HFF-Myc (cell line): ENCODE results near the gene CLK1.

Experiments
- DNase-seq: peaks from one replicate; pipeline ENCODE4 v3.0.0-alpha.2; 2011; ENCODE audit warnings: low read depth; ENCODE audit errors: extremely low read depth
- H3K4me3 ChIP-seq: replicated peaks from 2 replicates; pipeline ENCODE4 v1.5.1; 2011; ENCODE audit warnings: low read depth, mild to moderate bottlenecking, control low read depth, low read length
- TF ChIP-seq, protein P1 (sequence below): IDR thresholded peaks from 2 replicates; pipeline ENCODE4 v1.5.1; 2012; ENCODE audit warnings: mild to moderate bottlenecking, low read depth, low read length, control low read depth; ENCODE audit errors: missing control alignments

CLK1 gene

DNA sequence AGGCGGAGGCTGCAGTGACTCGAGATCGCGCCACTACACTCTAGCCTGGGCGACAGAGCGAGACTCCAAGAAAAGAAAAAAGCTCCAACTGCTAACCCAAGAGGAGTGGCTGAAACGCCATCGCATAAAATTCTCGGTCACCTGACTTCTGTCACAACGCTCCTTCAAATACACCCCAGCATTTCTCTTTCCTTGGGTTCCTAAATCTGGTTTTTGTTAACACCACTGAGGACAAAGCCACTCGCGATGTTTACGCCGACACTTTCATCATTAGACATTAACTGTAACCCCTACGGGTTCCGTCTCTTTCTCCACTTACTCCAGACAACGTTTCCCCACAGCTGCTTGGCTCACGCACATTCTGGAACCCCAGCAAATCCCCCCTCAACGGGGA lies 679 bp downstream of the CLK1 start:
- no peak for DNase-seq

DNA sequence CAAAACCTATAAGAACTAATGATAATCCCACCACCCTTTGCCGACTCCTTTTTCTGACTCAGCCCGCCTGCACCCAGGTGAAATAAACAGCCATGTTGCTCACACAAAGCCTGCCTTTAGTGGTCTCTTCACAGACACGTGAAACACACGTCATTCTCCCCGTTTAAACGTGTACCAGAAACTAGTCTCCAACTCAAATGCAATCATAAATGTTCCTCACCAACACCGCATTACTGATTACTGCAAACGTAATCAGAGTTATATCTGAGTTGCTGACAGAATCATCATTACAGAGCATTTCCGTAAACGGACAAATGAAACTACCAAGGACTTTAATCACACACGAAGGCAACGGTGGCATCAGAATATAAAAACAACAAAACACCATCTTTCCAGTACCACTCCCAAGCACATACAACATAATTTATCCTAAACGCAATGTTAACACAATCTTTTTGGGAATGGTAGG lies 1.9 kb downstream of the CLK1 start:
- TF ChIP-seq, protein P1, sequence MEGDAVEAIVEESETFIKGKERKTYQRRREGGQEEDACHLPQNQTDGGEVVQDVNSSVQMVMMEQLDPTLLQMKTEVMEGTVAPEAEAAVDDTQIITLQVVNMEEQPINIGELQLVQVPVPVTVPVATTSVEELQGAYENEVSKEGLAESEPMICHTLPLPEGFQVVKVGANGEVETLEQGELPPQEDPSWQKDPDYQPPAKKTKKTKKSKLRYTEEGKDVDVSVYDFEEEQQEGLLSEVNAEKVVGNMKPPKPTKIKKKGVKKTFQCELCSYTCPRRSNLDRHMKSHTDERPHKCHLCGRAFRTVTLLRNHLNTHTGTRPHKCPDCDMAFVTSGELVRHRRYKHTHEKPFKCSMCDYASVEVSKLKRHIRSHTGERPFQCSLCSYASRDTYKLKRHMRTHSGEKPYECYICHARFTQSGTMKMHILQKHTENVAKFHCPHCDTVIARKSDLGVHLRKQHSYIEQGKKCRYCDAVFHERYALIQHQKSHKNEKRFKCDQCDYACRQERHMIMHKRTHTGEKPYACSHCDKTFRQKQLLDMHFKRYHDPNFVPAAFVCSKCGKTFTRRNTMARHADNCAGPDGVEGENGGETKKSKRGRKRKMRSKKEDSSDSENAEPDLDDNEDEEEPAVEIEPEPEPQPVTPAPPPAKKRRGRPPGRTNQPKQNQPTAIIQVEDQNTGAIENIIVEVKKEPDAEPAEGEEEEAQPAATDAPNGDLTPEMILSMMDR: no peak
- no peak for DNase-seq

More for the DNA sequence above, 679 bp downstream of the CLK1 start:
- TF ChIP-seq, protein P1: no peak
- H3K4me3 ChIP-seq: peak overlapping the region; percentile 87

DNA sequence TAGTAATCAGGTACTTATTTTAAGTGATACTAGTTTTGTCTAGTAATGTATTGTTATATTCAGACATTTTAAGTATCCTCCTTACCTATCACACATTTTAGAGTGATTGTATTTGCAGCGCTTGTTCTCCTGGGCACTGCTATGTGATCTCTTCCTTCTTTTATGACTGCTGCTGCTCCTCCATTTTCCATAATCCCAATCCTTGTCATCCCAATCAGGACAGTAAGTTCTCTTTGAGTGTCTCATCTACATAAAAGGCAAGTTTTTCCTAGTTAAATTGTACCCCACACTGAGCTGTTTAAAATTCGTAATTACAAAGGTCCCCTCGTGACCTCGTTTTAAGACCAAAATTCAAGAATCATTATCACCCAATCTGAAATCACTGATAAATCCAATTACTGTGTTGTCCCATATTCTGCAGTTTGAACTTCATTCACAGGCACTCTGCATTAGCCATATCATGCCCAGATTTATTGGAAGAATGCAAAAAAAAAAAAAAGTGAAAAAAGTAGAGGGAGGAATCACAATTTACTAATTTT lies 2.8 kb downstream of the CLK1 start:
- TF ChIP-seq, protein P1: no peak
- peak overlapping the region; percentile 87 for H3K4me3 ChIP-seq
- no peak for DNase-seq

More for the DNA sequence above, 1.9 kb downstream of the CLK1 start:
- H3K4me3 ChIP-seq: peak overlapping the region; percentile 87

DNA sequence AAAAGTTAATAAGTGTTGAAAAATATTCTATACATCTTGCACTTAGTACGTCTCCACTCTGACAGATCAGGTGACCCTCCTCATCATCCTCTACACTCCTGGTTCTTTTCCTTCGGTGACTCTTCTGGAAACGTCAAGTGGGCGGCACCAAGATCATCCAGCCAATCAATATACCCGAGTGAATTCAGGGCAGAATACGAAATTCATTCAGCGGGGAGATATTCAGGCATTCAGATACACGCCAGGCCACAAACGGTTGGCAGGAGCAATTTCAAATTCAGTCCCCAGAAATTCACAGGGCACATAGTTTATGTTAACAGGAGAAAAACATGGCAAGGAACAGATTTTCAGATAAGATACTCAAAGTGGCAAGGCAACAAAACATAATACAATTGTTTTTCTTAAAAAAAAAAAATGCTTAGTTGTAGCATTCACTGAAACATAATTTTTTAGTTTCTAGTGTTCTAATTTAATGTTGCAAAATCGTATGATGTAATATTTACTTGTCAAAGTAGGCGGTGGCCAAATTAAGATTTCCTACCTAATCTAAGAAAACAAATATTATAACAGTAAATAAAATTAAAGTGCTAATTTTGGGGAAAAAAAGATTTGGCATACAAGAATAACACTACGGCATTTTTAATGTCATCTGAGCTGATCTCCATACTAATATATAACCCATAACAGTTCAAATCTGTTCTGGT lies 4.2 kb downstream of the CLK1 start:
- DNase-seq: no peak
- H3K4me3 ChIP-seq: no peak overlapping the region
- TF ChIP-seq, protein P1: no peak

DNA sequence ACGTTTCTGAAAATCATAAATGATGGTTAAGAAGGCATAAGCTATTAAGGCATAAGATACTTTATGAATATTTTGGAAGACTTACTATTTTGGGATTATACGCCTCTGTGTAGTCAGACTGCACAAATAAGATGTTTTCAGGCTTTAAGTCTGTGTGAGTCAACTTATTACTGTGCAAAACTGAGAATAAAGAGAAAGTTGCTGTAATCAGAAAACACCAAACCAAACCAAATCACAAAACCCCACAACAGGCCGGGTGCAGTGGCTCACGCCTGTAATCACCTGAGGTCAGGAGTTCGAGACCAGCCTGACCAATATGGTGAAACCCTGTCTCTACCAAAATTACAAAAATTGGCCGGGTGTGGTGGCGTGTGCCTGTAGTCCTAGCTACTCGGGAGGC lies 7.7 kb downstream of the CLK1 start:
- DNase-seq: no peak
- no peak overlapping the region for H3K4me3 ChIP-seq
- TF ChIP-seq, protein P1: no peak

DNA sequence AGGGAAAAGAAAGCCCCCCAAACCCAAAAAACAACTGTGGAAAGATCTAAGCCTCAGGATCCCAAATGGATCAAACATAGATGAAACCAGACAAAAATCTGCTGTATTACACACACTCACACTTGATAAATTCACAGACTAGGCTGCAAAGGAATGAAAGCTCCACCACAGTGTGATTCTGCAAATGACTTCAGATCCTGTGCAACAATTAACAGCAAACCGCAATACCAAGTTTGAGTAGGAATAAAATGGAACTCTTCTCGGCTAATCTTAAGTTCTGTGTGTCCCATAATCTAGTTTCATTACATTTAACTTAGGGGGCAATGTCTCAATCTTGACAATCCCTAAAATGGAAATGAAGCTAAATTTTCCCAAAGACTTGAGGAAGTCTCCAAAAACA lies 11.9 kb downstream of the CLK1 start:
- TF ChIP-seq, protein P1: no peak
- H3K4me3 ChIP-seq: no peak overlapping the region
- no peak for DNase-seq
